Amniotic stem cell (primary cell): ENCODE results near the gene DECR2.
A peak's percentile ranks its signal among the peaks of the same experiment; 100 is the strongest.
"Not testable (repeated sequence)": the region's sequence is repeated elsewhere in the genome, so short reads cannot be mapped to it uniquely, and the experiment has no call there.

Experiments used
- DNase-seq: peaks from one replicate; lab custom pipeline; 2025; lab: John Stamatoyannopoulos, UW

DECR2 gene

DNA sequence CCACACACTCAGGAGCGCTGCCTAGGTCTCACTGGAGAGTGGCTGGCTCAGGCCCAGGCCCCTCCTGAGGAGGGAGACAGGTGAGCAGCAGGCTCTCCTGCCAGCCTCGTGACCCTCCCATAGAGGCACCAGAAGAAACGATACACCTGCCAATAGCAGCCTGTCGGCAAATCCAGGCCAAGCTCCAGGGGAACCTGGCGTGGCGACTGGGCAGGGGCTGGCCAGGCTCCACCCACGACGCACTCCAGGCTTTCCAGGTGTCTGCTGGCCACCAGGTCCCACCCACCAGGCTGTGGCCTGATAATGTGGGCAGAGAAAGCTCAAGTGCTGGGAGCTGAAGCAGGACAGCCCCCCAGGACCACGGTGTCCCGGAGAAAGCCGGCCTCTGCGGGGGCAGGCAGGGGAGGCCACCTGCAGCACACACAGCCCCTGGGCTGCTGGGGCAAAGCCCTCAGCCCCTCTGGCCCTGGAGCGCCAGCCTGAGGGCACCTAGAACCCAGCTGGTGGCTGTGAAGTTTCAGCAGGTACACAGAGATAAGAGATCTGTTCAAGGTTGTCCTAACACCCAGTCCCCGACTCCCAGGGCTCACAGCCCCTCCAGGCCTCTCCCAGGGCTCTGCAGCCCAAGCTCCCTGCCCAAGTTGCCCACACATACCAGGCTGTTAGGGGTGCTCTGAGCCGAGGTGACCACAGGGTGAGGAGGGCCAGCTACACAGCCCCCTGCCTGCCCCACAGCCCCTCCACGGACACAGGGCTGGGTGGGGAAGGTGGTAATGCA, 22.3 kb upstream of the DECR2 start:
- DNase-seq, result no peak

DNA sequence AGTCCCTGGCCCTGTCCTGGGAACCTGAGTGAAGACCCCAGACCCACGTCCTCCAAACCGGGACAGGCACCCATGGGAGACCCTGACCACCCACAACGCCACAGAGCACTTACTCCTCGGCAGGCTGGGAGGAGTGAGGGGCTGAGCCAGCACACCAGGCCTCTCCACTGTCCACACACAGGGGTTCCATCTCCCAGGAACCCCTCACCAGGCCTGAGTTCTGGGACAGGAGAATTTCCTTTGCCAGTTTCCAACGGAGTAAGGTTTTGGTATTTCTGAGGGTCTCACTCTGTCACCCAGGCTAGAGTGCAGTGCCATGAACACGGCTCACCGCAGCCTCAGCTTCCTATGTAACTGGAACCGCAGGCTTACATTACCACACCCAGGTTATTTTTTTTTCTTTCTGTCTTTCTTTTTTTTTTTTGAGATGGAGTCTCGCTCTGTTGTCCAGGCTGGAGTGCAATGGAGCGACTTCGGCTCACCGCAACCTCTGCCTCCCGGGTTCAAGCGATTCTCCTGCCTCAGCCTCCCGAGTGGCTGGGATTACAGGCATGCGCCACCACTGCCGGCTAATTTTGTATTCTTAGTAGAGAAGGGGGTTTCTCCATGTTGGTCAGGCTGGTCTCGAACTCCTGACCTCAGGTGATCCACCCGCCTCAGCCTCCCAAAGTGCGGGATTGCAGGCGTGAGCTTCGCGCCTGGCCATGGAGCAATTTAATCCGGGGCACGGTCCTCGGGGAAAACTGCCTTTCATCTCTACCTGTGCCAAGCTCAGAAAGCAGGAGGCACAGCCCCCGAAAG, 21.5 kb upstream of the DECR2 start:
- no peak for DNase-seq

DNA sequence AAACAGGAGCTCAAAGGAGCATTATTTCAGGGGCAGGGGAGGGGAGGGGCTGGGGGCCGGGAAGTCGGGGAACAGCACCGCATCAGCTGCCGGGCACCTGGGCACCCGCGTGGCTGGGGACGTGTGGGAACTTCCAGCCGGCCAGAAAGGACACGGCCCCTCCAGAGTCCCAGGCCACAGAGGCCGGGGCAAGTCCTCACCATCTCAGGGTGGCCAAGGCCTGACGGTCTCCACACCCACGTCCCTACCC, 21.0 kb upstream of the DECR2 start:
- no peak for DNase-seq

DNA sequence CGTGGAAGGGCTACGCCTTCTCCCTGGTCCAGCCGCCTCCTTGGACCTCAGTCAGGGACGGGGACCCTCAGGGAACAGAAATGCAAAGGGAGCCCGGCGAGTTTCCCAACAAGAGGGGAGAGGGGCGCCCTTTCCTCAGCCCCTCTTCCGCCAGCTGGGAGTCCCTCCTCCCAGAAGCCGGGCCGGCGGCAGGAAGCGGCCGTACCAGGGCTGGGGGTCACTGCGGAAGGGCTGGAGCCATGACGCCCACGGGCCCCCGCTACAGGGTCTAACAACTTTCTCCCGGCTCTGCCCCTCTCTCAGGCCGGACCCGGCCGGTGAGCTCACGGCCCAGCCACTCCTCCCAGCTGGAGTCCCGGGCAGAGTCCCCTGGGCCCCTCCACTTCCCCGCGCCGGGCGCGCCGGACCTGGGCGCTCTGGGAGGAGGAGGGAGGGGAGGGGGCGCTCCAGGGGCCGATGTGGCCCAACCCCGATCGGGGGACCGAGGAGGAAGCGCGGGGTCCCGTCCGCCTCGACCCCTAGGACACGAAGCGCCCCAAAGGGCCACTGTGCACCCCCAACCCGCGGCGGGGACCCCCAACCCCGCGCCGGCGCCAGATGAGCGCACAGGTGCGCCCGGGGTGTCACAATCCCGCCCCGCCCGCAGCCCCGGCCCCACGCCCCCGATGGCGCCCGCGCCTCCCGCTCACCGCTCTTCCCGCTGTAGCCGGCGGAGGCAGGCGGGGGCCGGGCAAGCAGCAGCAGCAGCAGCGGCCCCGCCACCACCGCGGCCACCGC, 20.5 kb upstream of the DECR2 start:
- no peak for DNase-seq

DNA sequence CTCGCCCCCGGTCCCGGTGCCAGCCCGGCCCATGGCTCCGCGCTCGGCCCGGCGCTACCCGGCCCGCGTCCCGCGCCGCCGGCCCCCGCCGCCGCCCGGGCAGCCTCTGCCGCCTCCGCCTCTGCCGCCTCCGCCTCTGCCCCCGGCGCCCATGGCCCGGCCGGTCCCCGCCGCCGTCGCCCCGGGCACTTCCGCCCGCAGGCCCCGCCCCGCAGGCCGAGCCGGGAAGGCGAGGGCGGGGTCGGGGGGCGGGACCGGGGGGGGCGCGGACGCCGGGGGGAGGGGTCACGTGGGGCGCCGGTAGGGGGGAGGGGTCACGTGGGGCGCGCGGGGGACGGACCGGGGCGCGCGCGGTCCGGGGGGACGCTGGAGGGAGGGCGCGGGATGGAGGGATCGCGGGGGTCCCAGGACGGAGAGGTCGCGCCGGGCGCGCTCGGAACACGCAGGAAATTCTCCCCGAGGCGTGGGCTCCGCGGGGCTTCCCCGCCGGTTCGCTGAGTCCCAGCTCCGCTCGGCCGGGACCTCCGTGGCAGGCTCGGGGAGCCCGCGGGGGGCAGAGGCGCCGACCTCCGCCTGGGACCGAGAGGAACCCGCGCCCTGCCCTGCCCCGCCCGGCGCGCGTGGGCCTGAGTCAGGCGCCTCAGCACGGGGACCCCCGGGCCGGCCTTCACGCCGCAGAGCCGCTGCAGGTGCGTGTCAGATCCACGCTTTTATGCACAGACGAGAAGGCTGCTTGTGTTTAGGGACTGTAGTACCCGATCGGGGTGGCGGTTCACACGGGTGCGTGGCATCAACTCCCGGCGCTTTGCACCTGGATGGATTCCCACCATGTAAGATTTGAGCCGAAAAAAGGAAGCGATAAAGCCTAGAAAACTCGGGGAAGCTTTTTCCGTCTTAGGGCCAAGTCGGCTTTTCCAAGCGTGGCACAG, 19.6 kb upstream of the DECR2 start, which contains the start of gene PGAP6:
Gene PGAP6 (minus strand): TSS at position 190 of the 929 bp plus-strand sequence. CDS start 157 bp downstream, at position 33.
- DNase-seq, result peak; percentile 28

DNA sequence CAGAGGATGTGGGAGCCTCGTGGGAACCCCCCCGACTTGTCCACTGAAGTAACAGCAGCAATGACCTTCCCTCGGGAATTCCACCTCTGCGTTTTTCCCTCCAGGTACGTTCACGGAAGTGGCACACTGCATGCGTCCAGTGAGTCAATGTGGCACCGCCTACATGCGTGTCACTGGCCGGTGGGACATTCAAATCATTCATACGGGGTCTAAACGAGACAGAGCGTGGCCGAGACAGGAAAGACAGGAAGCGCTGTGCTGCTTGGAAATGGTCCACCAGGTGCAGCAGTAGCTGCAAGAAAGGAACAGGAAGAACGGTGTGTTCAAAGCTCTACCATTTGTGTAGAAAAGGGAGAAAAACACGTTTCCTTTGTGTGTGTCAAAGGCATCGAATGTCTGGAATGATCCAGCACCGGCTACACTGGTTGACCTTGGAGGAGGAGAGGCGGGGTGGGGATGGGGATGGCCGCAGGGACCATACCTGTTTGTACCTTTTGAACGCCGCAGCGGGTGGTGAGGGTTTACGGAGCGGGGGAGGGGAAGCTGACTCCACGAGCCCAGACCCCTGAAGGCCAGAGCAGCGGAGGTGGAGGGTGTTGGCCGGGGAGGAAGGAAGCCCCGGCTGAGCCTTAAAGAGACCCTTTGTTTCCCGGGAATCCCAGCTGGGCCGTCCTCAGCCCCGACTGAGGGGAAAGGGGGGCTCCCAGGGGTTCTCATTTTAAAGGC, 18.2 kb upstream of the DECR2 start:
- DNase-seq, result no peak

DNA sequence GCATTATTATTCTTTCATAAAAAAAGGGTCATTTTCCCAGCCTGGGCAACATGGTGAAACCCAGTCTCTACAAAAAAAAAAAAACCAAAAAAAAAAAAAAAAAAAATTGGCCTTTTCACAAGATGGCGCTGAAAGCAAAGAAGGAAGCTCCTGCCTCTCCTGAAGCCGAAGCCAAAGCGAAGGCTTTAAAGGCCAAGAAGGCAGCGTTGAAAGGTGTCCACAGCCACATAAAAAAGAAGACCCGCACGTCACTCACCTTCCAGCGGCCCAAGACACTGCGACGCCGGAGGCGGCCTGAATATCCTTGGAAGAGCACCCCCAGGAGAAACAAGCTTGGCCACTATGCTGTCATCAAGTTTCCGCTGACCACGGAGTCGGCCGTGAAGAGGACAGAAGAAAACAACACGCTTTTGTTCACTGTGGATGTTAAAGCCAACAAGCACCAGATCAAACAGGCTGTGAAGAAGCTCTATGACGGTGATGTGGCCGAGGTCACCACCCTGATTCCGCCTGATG, 15.0 kb upstream of the DECR2 start:
- DNase-seq, result no peak

DNA sequence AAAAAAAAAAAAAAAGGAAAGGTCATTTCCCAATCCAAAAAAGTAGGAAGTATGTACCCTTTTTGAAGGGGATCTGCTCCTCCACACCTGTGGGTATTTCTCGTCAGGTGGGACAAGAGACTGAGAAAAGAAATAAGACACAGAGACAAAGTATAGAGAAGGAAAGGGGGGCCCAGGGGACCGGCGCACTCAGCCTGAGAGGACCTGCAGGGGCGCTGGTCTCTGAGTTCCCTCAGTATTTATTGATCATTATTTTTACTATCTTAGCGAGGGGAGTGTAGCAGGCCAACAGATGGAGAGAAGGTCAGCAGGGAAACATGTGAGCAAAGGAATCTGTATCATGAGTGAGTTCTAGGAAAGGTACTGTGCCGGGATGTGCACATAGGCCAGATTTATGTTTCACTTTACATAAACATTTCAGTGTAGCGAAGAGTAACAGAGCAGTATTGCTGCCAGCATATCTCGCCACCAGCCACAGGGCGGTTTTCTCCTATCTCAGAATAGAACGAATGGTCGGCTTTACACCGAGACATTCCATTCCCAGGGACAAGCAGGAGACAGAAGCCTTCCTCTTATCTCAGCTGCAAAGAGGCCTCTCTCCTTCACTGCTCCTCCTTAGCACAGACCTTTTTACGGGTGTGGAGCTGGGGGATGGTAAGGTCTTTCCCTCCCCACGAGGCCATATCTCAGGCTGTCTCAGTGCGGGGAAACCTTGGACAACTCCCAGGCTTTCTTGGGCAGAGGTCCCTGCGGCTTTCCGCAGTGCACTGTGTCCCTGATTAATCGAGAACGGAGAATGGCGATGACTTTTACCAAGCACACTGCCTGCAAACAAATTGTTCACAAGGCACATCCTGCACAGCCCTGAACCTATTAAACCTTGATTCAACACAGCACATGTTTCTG, 13.7 kb upstream of the DECR2 start:
- DNase-seq, result not testable (repeated sequence)

DNA sequence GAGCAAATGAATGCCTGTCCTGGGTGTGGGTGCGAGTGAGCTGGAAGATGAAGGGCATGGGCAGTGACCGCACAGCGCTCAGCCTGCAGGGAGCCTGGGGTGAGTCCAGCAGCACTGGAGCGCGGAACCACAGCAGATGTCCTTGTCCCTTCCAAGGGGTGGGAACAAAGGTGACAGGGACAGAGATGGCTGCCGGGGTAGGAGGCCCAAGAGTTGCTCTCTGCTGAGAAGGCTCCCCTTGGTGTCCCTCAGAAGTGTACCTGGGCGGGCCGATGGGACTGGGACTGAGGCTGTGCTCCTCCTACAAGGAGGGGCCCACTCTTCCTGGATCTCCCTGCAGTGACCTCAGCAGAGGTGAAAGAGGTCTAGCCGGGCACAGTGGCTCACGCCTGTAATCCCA, 12.3 kb upstream of the DECR2 start:
- DNase-seq, result no peak

DNA sequence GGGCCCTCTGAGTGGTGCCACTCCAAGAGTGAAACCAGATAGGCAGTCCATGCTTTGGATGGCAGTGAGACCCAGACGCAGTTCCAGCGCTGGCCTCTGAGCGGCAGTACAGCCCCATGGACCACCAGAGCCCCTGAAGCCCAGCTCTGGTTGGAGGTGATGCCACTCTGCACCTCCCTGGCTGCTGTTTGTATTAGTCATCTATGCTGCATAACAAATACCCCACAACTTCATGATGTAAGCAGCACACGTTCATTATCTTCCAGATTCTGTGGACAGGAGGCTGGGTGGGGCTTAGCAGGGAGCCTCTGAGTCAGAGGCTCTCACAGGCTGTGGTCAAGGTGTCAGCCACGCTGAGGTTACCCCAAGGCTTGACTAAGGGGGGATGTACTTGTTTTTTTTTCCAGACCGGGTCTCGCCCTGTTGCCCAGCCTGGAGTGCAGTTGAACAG, 9.8 kb upstream of the DECR2 start:
- DNase-seq, result no peak

DNA sequence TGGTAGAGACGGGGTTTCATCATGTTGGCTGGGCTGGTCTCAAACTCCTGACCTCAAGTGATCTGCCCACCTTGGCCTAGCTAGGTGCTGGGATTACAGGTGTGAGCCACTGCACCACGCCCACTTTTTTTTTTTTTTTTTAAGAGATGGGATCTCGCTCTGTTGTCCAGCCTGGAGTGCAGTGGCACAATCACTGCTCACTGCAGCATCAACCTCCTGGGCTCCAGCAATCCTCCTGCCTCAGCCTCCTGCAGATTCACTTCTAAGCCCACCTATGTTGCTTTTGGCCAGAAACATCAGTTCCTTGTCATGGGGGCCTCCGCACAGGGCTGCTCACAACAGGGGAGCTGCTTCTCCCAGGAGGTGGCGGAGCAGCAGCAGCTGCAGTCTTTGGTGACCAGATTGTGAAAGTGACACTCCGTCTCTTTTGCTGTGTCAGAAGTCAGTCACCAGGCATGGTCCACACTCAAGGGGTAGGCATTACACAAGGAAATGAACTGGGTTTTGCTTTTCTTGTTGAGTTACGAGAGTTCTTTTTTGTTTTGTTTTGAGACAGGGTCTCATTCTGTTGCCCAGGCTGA, 9.1 kb upstream of the DECR2 start:
- no peak for DNase-seq

DNA sequence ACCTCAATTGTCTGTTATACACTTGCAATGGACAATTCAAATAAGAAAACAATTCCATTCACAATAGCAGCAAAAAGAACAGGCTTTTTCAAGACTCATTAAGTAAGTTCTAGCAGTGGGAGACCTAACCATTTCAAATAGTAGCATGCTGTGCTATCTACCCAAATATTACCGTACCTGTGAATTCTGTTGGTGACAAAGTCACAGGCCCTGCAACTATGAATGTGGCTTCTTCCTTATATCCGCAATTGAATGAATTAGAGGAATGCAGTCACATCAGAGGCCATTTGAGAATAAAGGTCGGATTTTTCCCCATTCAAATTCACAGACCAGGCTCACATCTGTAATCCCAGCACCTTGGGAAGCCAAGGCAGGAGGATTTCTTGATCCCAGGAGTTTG, 5.5 kb upstream of the DECR2 start:
- no peak for DNase-seq

DNA sequence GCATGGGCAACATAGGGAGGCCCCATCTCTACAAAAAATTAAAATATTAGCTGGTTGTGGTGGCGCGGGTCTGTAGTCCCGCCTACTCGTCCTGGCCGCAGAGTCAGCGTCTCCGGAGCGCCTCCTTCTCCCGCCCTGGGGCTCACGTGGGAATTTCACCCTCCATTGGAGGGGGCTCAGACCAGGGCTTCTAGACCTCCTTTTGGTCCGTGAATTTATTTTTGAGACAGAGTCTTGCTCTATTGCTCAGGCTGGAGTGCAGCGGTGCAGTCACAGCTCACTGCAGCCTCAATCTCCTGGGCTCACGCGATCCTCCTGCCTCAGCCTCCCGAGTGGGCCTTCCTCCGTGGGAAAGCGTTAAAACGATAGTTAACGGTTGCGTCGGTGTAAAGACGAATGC, 5.1 kb upstream of the DECR2 start:
- peak; percentile 7 for DNase-seq

DNA sequence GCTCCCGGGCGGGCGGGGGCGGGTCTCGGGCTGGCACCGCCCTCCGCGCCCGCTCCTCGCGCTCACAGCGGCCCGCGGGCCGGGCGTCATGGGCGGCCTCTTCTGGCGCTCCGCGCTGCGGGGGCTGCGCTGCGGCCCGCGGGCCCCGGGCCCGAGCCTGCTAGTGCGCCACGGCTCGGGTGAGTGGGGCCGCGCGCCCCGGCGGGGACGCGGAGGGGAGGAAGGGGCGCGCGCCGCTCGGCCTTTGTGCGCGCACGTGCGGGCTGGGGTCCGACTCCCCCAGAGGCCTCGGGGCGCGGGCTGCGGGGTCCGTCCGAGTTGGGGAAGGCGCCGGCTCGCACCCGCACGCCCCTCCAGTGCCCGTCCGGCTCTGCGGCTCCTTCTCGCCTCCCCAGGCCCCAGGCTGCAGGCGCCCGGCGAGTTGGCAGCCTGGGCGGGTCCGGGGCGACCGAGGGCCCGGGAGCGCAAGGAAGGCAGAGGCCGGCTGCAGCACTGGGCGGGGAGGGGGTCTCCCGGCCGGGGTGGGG, 4.5 kb upstream of the DECR2 start, which contains the start of gene NME4:
Gene NME4 (plus strand): TSS at position 65 of the 527 bp plus-strand sequence. CDS start 24 bp downstream, at position 89.
- no peak for DNase-seq

DNA sequence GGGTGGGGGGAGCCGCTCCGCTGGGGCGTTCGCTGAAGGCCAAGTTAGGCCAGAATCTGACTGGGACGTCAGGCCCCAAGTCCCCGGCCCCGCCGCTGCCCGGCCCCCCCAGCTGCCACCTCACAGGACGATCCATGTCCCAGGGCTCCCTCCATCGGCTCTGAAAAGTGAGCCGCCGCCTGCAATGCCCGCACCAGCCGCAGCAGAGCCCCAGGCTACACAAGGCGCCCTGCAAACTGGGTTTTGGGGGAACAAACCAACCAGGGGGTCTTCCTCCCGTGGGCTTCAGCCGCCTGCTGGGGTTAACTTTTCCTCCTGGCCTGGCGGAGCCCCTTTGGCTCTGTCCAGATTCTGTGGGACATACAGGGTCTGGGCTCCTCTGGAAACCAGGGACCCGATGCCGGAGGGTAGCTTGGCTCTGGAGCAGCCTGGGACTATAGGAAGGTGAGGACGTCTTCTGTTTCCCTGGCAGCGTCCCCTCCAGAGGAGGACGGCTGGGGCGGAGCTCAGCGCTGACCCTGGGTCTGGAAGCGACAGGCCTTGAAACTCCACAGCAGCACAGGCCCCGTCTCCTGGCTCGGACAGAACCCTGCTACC, 3.9 kb upstream of the DECR2 start:
- peak; percentile 38 for DNase-seq

DNA sequence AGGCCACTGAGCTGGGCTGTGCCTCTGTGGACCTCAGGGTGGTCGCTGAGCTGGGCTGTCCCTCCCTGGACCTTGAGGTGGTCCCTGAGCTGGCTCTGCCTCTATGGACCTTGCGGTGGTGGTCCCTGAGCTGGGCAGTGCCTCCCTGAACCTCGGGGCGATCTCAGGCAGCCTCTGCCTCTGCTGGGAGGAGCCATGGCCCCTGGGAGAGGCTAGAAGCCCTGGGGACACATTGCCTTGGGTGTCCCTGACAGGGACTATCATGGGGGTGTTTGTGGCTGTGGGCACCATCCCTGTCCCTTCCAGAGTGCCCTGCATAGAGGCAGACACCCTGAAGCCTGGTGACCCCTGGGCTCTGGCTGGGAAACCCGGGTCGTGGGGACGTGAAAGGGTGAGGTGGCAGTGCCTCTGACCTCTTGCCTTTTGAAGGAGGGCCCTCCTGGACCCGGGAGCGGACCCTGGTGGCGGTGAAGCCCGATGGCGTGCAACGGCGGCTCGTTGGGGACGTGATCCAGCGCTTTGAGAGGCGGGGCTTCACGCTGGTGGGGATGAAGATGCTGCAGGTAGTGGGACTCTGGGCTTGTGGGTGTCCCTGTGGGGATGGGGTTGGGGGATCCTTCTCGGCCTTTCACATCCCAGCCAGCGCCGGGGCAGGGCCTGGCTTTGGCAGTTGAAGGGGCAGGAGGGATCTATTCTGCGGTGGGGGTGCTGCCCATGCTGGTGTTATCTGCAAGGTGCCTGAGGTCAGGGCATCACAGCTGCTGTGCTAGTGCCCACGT, 2.9 kb upstream of the DECR2 start:
- DNase-seq, result no peak

DNA sequence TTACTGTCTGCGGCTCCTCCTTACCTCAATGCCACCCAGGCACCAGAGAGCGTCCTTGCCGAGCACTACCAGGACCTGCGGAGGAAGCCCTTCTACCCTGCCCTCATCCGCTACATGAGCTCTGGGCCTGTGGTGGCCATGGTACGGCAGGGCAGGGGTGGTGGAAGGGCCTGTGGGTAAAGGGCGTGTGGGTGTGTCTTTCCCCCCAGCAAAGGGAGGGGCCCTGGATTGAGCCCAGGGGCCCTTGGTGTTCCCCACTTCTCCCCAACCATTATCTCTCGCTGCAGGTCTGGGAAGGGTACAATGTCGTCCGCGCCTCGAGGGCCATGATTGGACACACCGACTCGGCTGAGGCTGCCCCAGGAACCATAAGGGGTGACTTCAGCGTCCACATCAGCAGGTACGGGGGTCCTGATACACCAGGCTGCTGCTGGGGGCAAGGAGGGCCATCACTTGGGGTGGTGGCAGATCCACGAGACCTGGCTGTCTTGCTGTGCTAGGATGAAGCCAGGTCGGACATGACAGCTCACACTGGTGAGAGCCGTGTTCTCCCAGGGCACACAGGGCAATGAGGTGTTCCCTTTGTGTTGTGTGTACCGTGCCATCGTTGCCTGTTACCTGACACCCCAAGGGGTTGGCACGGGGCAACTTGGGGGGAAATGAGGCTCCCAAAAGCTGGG, 2.2 kb upstream of the DECR2 start:
- DNase-seq, result no peak
